ENCODE measurements around the gene SERPINB4.

Gene SERPINB4

GRCh38 chr18:63606526-63606925 lies 37.5 kb downstream of the SERPINB4 start:
- H3K4me3 ChIP-seq (ENCODE audit: low read depth, low read length): no peak overlapping the region
- H3K27ac ChIP-seq: no peak overlapping the region
- no peaks in the 10 kb centered on the region for H3K27me3 ChIP-seq (ENCODE audit: insufficient read depth, low read depth, severe bottlenecking)
- no peak for TF ChIP-seq CTCF (IDR thresholded peaks at IDR 0.05; ENCODE audit: low read depth, low read length)
- peaks cover 2% of the 10 kb centered on the region for H3K9me3 ChIP-seq (ENCODE audit: severe bottlenecking)
- no peak for DNase-seq
- H3K36me3 ChIP-seq: no peaks in the 10 kb centered on the region

GRCh38 chr18:63604791-63605567 lies 39.1 kb downstream of the SERPINB4 start:
- no peaks in the 10 kb centered on the region for H3K27me3 ChIP-seq (ENCODE audit: insufficient read depth, low read depth, severe bottlenecking)
- peaks cover 2% of the 10 kb centered on the region for H3K9me3 ChIP-seq (ENCODE audit: severe bottlenecking)
- no peaks in the 10 kb centered on the region for H3K36me3 ChIP-seq
- DNase-seq: no peak
- no peak overlapping the region for H3K27ac ChIP-seq
- TF ChIP-seq CTCF (IDR thresholded peaks at IDR 0.05; ENCODE audit: low read depth, low read length): no peak
- no peak overlapping the region for H3K4me3 ChIP-seq (ENCODE audit: low read depth, low read length)

GRCh38 chr18:63603772-63604171 lies 40.3 kb downstream of the SERPINB4 start:
- Histone ChIP-seq H3K27me3 (ENCODE audit: insufficient read depth, low read depth, severe bottlenecking) (no peaks in the 10 kb centered on the region), H3K36me3 (no peaks in the 10 kb centered on the region), H3K27ac (no peak overlapping the region), H3K4me3 (ENCODE audit: low read depth, low read length) (no peak overlapping the region), H3K9me3 (ENCODE audit: severe bottlenecking) (peaks cover 2% of the 10 kb centered on the region)
- no peak for DNase-seq
- no peak for TF ChIP-seq CTCF (IDR thresholded peaks at IDR 0.05; ENCODE audit: low read depth, low read length)

- Histone ChIP-seq H3K36me3 (no peaks in the 10 kb centered on the region), H3K27ac (no peak overlapping the region), H3K4me3 (ENCODE audit: low read depth, low read length) (no peak overlapping the region), H3K27me3 (ENCODE audit: insufficient read depth, low read depth, severe bottlenecking) (no peaks in the 10 kb centered on the region), H3K9me3 (ENCODE audit: severe bottlenecking) (peaks cover 2% of the 10 kb centered on the region)
- TF ChIP-seq CTCF (IDR thresholded peaks at IDR 0.05; ENCODE audit: low read depth, low read length): no peak
- DNase-seq: no peak
Measured at GRCh38 chr18:63603355-63603754, 40.7 kb downstream of the SERPINB4 start.

GRCh38 chr18:63596964-63597363 lies 47.1 kb downstream of the SERPINB4 start:
- DNase-seq: no peak
- Histone ChIP-seq H3K4me3 (ENCODE audit: low read depth, low read length) (no peak overlapping the region), H3K9me3 (ENCODE audit: severe bottlenecking) (no peaks in the 10 kb centered on the region), H3K27ac (no peak overlapping the region), H3K36me3 (no peaks in the 10 kb centered on the region), H3K27me3 (ENCODE audit: insufficient read depth, low read depth, severe bottlenecking) (no peaks in the 10 kb centered on the region)
- no peak for TF ChIP-seq CTCF (IDR thresholded peaks at IDR 0.05; ENCODE audit: low read depth, low read length)

GRCh38 chr18:63592471-63592870 lies 51.6 kb downstream of the SERPINB4 start:
- Histone ChIP-seq H3K27ac (no peak overlapping the region), H3K27me3 (ENCODE audit: insufficient read depth, low read depth, severe bottlenecking) (no peaks in the 10 kb centered on the region), H3K4me3 (ENCODE audit: low read depth, low read length) (no peak overlapping the region), H3K9me3 (ENCODE audit: severe bottlenecking) (peaks cover 2% of the 10 kb centered on the region), H3K36me3 (no peaks in the 10 kb centered on the region)
- no peak for DNase-seq
- TF ChIP-seq CTCF (IDR thresholded peaks at IDR 0.05; ENCODE audit: low read depth, low read length): no peak
